Brain microvascular endothelial cell (primary cell): ENCODE results near the gene DYSF.

Source experiments
- DNase-seq: peaks from one replicate; pipeline ENCODE4 v3.0.0-alpha.2; 2020
- H3K27ac ChIP-seq: fragments of 250-450 bp; sonication (Bioruptor Pico); 2 replicates; pipeline ENCODE4 v1.5.1; 2020; ENCODE audit warnings: mild to moderate bottlenecking, moderate library complexity
- H3K27me3 ChIP-seq: fragments of 250-450 bp; sonication (Bioruptor Pico); replicated peaks from 2 replicates; pipeline ENCODE4 v1.5.1; 2020; ENCODE audit warnings: mild to moderate bottlenecking
- H3K36me3 ChIP-seq: fragments of 250-450 bp; sonication (Bioruptor Pico); replicated peaks from 2 replicates; pipeline ENCODE4 v1.5.1; 2020; ENCODE audit warnings: mild to moderate bottlenecking
- H3K4me3 ChIP-seq: 2 replicates; pipeline ENCODE4 v1.5.1; 2011; ENCODE audit warnings: low read depth, mild to moderate bottlenecking, control low read depth, low read length, moderate library complexity
- in situ Hi-C: cut with HindIII; loops from 2 replicates; pipeline ENCODE4 v1.10.0; 2017; ENCODE audit warnings: low sequenced_read_pairs, low pct_ligation_motif_present
- TF ChIP-seq, protein P1 (sequence below): IDR thresholded peaks from 2 replicates; pipeline ENCODE4 v1.5.1; 2011; ENCODE audit warnings: low read depth, mild to moderate bottlenecking, moderate library complexity, low read length, control low read depth, inconsistent platforms; ENCODE audit errors: missing control alignments

Gene DYSF

DNA sequence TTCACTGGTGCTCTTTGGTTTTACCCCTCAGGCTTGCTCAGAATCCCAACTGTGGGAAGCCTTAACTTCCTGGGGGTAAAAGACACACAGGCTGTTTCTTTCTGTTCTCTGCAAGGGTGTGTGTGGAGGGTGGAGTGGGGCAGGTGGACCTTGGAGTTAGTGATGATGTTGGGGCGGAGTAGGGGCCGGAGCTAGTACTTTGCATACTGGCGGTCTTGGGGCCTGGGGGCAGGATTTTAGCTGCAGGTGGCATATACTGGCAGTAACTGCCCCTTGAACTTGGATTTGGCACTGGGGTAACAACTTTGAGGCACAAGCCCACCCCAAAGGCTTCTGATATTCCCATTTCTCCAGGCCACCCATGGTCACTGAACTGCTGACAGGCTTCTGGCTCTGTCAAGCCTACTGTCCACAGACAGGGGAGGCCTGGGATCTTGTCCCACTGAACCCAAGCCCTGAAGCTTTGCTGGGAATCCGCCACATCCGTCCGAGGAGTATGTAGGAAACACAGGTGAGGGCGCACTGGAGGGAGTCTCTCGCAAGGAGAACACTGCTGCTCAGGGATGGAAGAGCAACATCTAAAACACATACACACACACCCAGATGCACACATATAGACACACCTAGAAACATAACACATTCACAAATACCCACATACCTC is 258.9 kb downstream of the DYSF start:
- TF ChIP-seq, protein P1, sequence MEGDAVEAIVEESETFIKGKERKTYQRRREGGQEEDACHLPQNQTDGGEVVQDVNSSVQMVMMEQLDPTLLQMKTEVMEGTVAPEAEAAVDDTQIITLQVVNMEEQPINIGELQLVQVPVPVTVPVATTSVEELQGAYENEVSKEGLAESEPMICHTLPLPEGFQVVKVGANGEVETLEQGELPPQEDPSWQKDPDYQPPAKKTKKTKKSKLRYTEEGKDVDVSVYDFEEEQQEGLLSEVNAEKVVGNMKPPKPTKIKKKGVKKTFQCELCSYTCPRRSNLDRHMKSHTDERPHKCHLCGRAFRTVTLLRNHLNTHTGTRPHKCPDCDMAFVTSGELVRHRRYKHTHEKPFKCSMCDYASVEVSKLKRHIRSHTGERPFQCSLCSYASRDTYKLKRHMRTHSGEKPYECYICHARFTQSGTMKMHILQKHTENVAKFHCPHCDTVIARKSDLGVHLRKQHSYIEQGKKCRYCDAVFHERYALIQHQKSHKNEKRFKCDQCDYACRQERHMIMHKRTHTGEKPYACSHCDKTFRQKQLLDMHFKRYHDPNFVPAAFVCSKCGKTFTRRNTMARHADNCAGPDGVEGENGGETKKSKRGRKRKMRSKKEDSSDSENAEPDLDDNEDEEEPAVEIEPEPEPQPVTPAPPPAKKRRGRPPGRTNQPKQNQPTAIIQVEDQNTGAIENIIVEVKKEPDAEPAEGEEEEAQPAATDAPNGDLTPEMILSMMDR = no peak
- H3K27ac ChIP-seq = no peak overlapping the region
- in situ Hi-C loops = no loop called here
- no peak overlapping the region for H3K4me3 ChIP-seq
- no peaks in the 10 kb centered on the region for H3K36me3 ChIP-seq
- DNase-seq = no peak
- no peaks in the 10 kb centered on the region for H3K27me3 ChIP-seq

DNA sequence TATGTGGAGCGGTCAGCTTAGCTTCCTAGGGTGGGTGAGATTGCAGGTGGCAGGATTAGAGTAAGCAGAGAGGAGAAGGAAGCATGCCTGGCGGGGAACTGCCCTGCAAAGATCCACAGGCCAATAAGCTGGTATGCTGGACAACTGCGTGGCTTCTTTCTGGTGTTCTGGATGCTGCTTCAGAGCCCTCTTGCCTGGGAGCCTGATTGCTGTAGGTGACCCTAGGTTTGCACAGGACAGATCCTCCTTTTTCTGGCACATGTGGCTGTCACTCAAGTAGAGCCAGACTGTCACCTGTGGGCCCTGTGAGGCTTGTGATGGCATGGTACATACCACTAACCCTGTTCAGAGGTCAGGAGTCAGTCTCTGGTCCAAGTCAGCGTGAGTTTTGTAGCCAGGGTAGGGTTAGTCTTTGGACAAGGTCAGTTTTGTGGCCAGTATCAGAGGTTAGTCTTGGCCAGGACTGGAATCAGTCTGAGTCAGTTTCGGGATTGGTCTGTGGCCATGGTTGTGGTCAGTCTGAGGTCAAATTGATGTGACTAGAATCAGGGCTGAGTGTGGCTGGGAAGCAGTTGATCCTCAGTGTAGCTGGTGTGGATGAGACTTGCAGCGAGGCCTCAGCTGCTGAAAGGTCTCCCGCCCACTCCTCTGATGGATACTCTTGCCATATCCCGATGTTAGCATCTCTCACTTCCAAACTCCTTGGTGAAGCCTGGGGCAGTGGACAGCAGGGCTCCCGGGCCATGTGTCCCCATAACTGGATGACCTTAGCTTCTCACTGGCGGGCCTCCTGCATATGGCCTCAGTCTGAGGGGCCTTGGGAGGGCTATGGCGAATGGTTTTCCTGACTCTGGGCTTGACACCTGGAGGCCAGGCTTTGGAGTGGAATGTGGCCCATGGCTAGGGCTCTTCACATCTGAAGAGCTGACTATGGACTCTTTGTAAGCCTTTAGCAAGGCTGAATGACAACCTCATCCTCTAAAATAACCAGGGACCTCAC is 260.5 kb downstream of the DYSF start:
- H3K27ac ChIP-seq = no peak overlapping the region
- H3K4me3 ChIP-seq = no peak overlapping the region
- H3K36me3 ChIP-seq = no peaks in the 10 kb centered on the region
- peak; percentile 12 for DNase-seq
- TF ChIP-seq, protein P1 = no peak
- in situ Hi-C loops = no loop called here
- no peaks in the 10 kb centered on the region for H3K27me3 ChIP-seq

DNA sequence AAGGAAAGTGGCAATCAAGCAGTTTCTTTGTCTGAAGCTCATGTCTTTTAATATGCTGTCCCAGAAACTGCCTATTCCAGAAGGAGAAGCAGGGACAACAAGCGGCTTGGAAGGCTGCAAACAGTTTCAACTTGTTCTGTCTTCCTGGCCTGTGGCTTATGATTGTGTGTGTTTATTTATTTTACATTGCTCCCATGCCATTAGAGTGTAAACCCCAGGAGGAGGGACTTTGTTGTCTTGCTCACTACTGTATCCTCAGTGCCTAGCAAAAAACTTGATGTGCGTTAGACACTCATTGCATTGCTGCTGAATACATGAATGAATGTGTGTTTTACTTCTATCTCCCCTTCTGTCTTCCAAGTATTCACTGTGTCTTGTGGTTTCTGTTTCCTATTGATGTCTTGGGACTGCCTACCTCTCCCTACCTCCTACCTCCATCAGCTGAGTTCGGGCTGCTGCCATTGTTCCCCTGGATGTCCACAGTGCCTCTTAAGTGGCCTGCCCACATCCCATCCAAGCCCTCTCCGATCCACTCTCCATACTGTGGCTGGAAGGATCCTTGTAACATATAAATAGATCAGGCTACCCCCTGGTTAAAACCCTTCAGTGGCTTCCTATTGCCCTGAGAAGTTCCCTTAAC is 261.4 kb downstream of the DYSF start:
- no peak for DNase-seq
- TF ChIP-seq, protein P1 = no peak
- Histone ChIP-seq H3K27me3 (no peaks in the 10 kb centered on the region), H3K4me3 (no peak overlapping the region), H3K27ac (no peak overlapping the region), H3K36me3 (no peaks in the 10 kb centered on the region)
- in situ Hi-C loops = no loop called here

DNA sequence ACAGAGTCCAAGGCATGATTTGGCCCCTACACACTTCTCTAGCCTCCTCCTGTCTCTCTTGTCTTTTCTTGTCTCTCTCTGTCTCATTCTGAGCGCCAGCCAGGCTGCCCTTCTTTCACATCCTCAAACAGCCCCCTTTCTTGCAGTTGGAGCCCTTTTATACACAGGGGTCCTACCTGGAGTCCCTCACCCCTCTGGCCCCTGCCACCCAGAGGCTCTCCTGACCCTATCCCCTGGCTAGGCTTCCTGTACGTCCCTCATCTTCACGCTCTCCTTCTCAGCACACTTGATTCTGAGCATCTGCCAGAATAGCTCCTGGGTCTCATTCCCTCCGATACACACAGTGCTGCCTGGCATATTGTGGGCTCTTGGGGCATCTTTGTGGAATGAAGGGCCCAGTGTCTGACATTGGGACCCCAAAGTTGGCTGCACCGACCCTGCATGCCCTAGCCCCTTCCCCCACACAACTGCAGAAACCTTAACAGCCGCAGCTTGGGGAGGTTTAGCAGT is 261.9 kb downstream of the DYSF start:
- DNase-seq = no peak
- TF ChIP-seq, protein P1 = no peak

DNA sequence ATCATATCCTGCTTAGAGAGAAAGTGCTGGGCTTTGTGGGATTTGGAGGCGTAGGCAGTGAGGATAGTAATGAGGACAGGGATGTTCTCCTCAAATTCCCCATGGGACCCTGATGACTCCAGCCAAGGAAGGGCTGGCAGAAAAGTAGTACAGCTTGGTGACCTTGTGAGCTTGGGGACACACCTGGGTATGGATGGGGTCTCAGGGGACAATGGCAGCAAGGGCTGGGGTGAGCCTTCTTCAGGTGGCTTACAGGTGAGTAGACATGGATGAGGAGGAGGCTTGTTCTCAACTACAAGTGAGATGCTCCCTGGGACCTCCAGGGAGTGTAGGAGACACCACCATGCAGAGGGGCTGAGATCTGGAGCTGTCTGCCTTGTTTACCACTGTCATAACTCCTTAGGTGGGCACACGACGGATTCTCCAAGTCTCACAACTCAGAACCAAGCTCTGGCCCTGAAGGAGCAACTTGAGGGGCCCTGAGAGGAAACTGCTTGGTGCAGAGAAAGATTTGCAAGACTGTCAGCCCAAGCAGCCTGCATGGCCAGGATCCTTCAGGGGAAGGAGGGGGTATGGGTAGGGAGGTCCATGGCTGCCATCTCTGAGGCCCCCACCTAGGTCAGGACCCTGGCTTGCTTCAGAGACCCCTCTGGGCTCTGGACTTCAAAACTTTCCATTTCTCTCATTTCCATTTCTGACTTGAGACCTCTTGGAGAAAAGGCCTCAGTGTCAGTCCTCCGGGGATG is 262.8 kb downstream of the DYSF start:
- Histone ChIP-seq H3K27ac (no peak overlapping the region), H3K36me3 (no peaks in the 10 kb centered on the region), H3K4me3 (no peak overlapping the region), H3K27me3 (no peaks in the 10 kb centered on the region)
- TF ChIP-seq, protein P1 = no peak
- in situ Hi-C loops = no loop called here
- DNase-seq = no peak

More for the DNA sequence above, 261.9 kb downstream of the DYSF start:
- H3K4me3 ChIP-seq = no peak overlapping the region
- no peaks in the 10 kb centered on the region for H3K27me3 ChIP-seq
- in situ Hi-C loops = no loop called here
- H3K27ac ChIP-seq = no peak overlapping the region
- no peaks in the 10 kb centered on the region for H3K36me3 ChIP-seq
